Liver (tissue), 9 donors: ENCODE measurements around the gene CFAP77. TPM values are rescaled to one million over a fixed set of nuclear protein-coding genes. Genes with fewer than 3 reads are reported as not detected.

Source experiments
- DNase-seq: peaks from one replicate; pipeline ENCODE4 v3.0.0-alpha.2; 2017; ENCODE audit warnings: low spot score
- H3K27ac ChIP-seq, 2 donors: one replicate each; pipeline ENCODE4 v1.7.0; 2013; ENCODE audit warnings: inconsistent platforms in 2 of 2, low read length in 2 of 2, control low read depth in 1 of 2, low read depth in 1 of 2, mild to moderate bottlenecking in 1 of 2
- H3K27me3 ChIP-seq, 4 donors: one replicate each; pipeline versions ENCODE4 v1.6.1 to v1.7.0; 2013; ENCODE audit warnings: low read length in 3 of 4, inconsistent platforms in 1 of 4, mild to moderate bottlenecking in 1 of 4, moderate library complexity in 1 of 4; ENCODE audit not compliant: control insufficient read depth in 4 of 4, insufficient read depth in 4 of 4
- H3K36me3 ChIP-seq, 4 donors: one replicate each; pipeline versions ENCODE4 v1.6.1 to v1.7.0; 2013; ENCODE audit warnings: low read length in 3 of 4, mild to moderate bottlenecking in 3 of 4, low read depth in 1 of 4, moderate library complexity in 1 of 4; ENCODE audit not compliant: control insufficient read depth in 4 of 4, insufficient read depth in 3 of 4
- H3K4me1 ChIP-seq, 4 donors: one replicate each; pipeline versions ENCODE4 v1.6.1 to v1.7.0; 2013; ENCODE audit warnings: low read length in 3 of 4, mild to moderate bottlenecking in 3 of 4, moderate library complexity in 1 of 4; ENCODE audit not compliant: control insufficient read depth in 4 of 4, insufficient read depth in 4 of 4
- H3K4me3 ChIP-seq, 3 donors: one replicate each; pipeline versions ENCODE4 v1.6.1 to v1.7.0; 2013; ENCODE audit warnings: low read length in 3 of 3, control low read depth in 1 of 3, low read depth in 1 of 3, mild to moderate bottlenecking in 1 of 3
- H3K9ac ChIP-seq, 2 donors: one replicate each; pipeline ENCODE4 v1.7.0; 2013; ENCODE audit warnings: low read length in 2 of 2, mild to moderate bottlenecking in 2 of 2, moderate library complexity in 2 of 2, control low read depth in 1 of 2, low read depth in 1 of 2
- H3K9me3 ChIP-seq, 4 donors: one replicate each; pipeline versions ENCODE4 v1.6.1 to v1.7.0; 2013; ENCODE audit warnings: low read length in 3 of 4; ENCODE audit not compliant: control insufficient read depth in 4 of 4
- FOXA2 ChIP-seq: IDR thresholded peaks from 2 replicates; pipeline ENCODE4 v1.6.1; 2016; ENCODE audit warnings: antibody characterized with exemption
- GABPA ChIP-seq, 2 donors: IDR thresholded peaks in 1 of 2; conservative IDR thresholded peaks in 1 of 2; 2 replicates each; pipeline ENCODE4 v1.6.1; 2016; ENCODE audit warnings: antibody characterized with exemption in 2 of 2, mild to moderate bottlenecking in 1 of 2, moderate library complexity in 1 of 2
- HNF4A ChIP-seq, 2 donors: conservative IDR thresholded peaks; 2 replicates each; pipeline ENCODE4 v1.6.1; 2016; ENCODE audit warnings: antibody characterized with exemption in 2 of 2, mild to moderate bottlenecking in 2 of 2
- HNF4G ChIP-seq: IDR thresholded peaks from 2 replicates; pipeline ENCODE4 v1.6.1; 2016; ENCODE audit warnings: antibody characterized with exemption
- JUND ChIP-seq, 2 donors: IDR thresholded peaks; 2 replicates each; pipeline ENCODE4 v1.6.1; 2016; ENCODE audit warnings: antibody characterized with exemption in 2 of 2
- NR2F2 ChIP-seq: IDR thresholded peaks from 2 replicates; pipeline ENCODE4 v1.6.1; 2016; ENCODE audit warnings: antibody characterized with exemption
- RAD21 ChIP-seq, 2 donors: IDR thresholded peaks; 2 replicates each; pipeline ENCODE4 v1.6.1; 2016; ENCODE audit warnings: antibody characterized with exemption in 2 of 2, mild to moderate bottlenecking in 2 of 2
- RXRA ChIP-seq, 2 donors: IDR thresholded peaks; 2 replicates each; pipeline ENCODE4 v1.6.1; 2017 to 2018; ENCODE audit warnings: antibody characterized with exemption in 2 of 2, mild to moderate bottlenecking in 1 of 2
- TAF1 ChIP-seq: conservative IDR thresholded peaks from 2 replicates; pipeline ENCODE4 v1.6.1; 2016; ENCODE audit warnings: antibody characterized with exemption, mild to moderate bottlenecking
- YY1 ChIP-seq: IDR thresholded peaks from 2 replicates; pipeline ENCODE4 v1.6.1; 2016; ENCODE audit warnings: antibody characterized with exemption, mild to moderate bottlenecking
- WGBS: extraction: QIAGEN DNeasy Blood & Tissue Kit; methylation state at CpG from one replicate; pipeline ENCODE4 v1.1.7; 2013; 5-methylcytosine and 5-hydroxymethylcytosine counted together
- polyA plus RNA-seq, 2 donors: library from polyadenylated mRNA; stranded (reverse) in 1 of 2; unstranded in 1 of 2; fragments of 200-250 nt in 1 of 2; fragments of >200 nt in 1 of 2; fragmentation: Nextera tagmentation in 1 of 2; extraction: Ambion mirVana in 1 of 2; gene quantifications; one replicate each; pipeline versions ENCODE4 v1.2.1 to v1.2.3, GENCODE V29; 2013 to 2015
- total RNA-seq, 2 donors: library from RNA; depleted of rRNA; stranded (reverse); fragments of >200 nt; gene quantifications; one replicate each; pipeline ENCODE4 v1.2.3, GENCODE V29; 2014
- TF ChIP-seq, protein P1 (sequence below): IDR thresholded peaks from 2 replicates; pipeline ENCODE4 v1.6.1; 2016; ENCODE audit warnings: antibody characterized with exemption
- TF ChIP-seq, protein P2 (sequence below): IDR thresholded peaks from 2 replicates; pipeline ENCODE4 v1.6.1; 2016; ENCODE audit warnings: antibody characterized with exemption
- TF ChIP-seq, protein P3 (sequence below): IDR thresholded peaks from 2 replicates; pipeline ENCODE4 v1.6.1; 2016; ENCODE audit warnings: antibody characterized with exemption, mild to moderate bottlenecking
- TF ChIP-seq, protein P4 (sequence below): fragments of 150-350 bp; IDR thresholded peaks from 2 replicates; pipeline ENCODE4 v1.5.1; 2017; ENCODE audit warnings: improper control_type of control experiment, low read depth, low read length; ENCODE audit not compliant: missing input control
- TF ChIP-seq, protein P5 (sequence below): IDR thresholded peaks from 2 replicates; pipeline ENCODE4 v1.6.1; 2016; ENCODE audit warnings: antibody characterized with exemption
- donor health status: healthy.
- donor health status: healthy.
- donor health status: healthy.
- donor health status: healthy.
- donor health status: healthy.

CFAP77 gene
- total and polyA plus RNA-seq, 4 donors, result not detected

DNA sequence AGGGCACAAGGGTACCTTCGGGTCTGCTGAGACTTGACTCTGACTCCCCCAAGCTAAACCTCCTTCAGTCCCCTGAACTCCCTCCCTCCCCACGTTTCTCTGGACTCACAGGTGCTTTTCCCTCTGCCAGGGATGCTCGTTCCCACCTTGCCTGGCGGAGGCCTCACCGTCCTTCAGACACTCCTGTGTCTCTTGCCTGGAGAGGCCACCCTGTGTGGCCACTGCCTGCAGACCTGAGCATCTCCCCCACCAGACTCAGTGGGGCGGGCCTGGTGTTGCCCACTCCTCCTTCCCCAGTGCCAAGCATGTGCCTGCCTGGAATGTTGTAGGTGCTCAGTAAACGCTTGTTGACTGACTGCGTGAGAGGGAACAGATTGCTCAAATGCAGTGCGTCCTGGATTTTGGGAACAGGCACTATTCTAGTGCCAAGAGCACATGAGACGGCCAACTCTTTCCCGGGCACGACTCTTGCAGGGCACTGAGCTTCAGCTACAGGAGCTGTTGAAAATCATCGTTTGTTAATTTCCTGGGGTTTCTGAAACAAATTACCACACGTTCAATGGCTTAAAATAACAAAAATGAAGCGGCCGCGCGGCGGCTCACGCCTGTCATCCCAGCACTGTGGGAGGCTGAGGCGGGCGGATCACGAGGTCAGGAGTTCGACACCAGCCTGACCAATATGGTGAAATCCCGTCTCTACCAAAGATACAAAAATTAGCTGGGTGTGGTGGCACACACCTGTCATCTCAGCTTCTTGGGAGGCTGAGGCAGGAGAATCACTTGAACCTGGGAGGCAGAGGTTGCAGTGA is 101.4 kb downstream of the CFAP77 start:
- Histone ChIP-seq H3K36me3 (no peaks in the 10 kb centered on the region), H3K4me1 (no peaks in the 10 kb centered on the region), H3K27ac (no peak overlapping the region), H3K27me3 (peaks cover 0 to 2% (median 0%) of the 10 kb centered on the region in 4 donors), H3K9ac (no peak overlapping the region), H3K4me3 (no peak overlapping the region), H3K9me3 (no peaks in the 10 kb centered on the region)
- DNase-seq, result no peak
- TF ChIP-seq, protein P1, sequence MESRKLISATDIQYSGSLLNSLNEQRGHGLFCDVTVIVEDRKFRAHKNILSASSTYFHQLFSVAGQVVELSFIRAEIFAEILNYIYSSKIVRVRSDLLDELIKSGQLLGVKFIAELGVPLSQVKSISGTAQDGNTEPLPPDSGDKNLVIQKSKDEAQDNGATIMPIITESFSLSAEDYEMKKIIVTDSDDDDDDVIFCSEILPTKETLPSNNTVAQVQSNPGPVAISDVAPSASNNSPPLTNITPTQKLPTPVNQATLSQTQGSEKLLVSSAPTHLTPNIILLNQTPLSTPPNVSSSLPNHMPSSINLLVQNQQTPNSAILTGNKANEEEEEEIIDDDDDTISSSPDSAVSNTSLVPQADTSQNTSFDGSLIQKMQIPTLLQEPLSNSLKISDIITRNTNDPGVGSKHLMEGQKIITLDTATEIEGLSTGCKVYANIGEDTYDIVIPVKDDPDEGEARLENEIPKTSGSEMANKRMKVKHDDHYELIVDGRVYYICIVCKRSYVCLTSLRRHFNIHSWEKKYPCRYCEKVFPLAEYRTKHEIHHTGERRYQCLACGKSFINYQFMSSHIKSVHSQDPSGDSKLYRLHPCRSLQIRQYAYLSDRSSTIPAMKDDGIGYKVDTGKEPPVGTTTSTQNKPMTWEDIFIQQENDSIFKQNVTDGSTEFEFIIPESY, result no peak
- TF ChIP-seq YY1, result no peak
- TF ChIP-seq, protein P2, sequence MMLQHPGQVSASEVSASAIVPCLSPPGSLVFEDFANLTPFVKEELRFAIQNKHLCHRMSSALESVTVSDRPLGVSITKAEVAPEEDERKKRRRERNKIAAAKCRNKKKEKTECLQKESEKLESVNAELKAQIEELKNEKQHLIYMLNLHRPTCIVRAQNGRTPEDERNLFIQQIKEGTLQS, result no peak
- TF ChIP-seq RAD21 (IDR thresholded peaks at IDR 0.05), result no peak
- TF ChIP-seq JUND (IDR thresholded peaks at IDR 0.05), result no peak
- no peak for TF ChIP-seq RXRA (IDR thresholded peaks at IDR 0.05)
- TF ChIP-seq HNF4A (conservative IDR thresholded peaks at IDR 0.05), result no peak
- TF ChIP-seq, protein P3, sequence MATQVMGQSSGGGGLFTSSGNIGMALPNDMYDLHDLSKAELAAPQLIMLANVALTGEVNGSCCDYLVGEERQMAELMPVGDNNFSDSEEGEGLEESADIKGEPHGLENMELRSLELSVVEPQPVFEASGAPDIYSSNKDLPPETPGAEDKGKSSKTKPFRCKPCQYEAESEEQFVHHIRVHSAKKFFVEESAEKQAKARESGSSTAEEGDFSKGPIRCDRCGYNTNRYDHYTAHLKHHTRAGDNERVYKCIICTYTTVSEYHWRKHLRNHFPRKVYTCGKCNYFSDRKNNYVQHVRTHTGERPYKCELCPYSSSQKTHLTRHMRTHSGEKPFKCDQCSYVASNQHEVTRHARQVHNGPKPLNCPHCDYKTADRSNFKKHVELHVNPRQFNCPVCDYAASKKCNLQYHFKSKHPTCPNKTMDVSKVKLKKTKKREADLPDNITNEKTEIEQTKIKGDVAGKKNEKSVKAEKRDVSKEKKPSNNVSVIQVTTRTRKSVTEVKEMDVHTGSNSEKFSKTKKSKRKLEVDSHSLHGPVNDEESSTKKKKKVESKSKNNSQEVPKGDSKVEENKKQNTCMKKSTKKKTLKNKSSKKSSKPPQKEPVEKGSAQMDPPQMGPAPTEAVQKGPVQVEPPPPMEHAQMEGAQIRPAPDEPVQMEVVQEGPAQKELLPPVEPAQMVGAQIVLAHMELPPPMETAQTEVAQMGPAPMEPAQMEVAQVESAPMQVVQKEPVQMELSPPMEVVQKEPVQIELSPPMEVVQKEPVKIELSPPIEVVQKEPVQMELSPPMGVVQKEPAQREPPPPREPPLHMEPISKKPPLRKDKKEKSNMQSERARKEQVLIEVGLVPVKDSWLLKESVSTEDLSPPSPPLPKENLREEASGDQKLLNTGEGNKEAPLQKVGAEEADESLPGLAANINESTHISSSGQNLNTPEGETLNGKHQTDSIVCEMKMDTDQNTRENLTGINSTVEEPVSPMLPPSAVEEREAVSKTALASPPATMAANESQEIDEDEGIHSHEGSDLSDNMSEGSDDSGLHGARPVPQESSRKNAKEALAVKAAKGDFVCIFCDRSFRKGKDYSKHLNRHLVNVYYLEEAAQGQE, result no peak
- no peak for TF ChIP-seq GABPA (IDR thresholded peaks at IDR 0.05 in 1 of 2, conservative IDR thresholded peaks at IDR 0.05 in 1 of 2)
- TF ChIP-seq, protein P4, sequence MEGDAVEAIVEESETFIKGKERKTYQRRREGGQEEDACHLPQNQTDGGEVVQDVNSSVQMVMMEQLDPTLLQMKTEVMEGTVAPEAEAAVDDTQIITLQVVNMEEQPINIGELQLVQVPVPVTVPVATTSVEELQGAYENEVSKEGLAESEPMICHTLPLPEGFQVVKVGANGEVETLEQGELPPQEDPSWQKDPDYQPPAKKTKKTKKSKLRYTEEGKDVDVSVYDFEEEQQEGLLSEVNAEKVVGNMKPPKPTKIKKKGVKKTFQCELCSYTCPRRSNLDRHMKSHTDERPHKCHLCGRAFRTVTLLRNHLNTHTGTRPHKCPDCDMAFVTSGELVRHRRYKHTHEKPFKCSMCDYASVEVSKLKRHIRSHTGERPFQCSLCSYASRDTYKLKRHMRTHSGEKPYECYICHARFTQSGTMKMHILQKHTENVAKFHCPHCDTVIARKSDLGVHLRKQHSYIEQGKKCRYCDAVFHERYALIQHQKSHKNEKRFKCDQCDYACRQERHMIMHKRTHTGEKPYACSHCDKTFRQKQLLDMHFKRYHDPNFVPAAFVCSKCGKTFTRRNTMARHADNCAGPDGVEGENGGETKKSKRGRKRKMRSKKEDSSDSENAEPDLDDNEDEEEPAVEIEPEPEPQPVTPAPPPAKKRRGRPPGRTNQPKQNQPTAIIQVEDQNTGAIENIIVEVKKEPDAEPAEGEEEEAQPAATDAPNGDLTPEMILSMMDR, result no peak
- TF ChIP-seq HNF4G, result no peak
- TF ChIP-seq NR2F2, result no peak
- TF ChIP-seq FOXA2, result no peak
- TF ChIP-seq TAF1, result no peak
- WGBS, result 85% methylated on average over 25 of the region's 25 CpGs

DNA sequence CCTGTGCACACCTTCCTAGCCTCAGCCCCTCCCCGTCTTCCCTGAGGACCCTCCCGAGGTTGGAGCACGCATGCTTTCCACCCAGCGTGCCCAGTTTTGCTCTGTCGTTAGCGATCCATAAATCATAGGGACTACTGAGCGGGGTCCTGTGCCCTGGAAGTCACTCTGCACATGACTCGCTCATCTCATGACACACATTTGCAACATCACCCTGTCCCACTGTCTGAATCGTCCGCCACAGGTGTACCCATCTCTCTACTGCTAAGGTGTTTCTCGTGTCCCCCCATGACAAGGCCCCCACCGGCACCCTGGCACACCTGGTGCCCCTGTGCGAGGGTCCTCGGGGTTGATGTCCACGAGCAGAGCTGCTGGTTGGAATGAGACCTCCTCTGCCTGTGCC is 103.4 kb downstream of the CFAP77 start:
- H3K27ac ChIP-seq, result no peak overlapping the region
- WGBS, result 78% methylated on average over 15 of the region's 15 CpGs
- peaks cover 0 to 11% (median 1%) of the 10 kb centered on the region in 4 donors for H3K27me3 ChIP-seq
- no peak overlapping the region for H3K4me3 ChIP-seq
- no peak overlapping the region for H3K9ac ChIP-seq
- no peaks in the 10 kb centered on the region for H3K4me1 ChIP-seq
- no peak for DNase-seq
- no peaks in the 10 kb centered on the region for H3K9me3 ChIP-seq
- no peak for TF ChIP-seq RXRA (IDR thresholded peaks at IDR 0.05)
- TF ChIP-seq, protein P5, sequence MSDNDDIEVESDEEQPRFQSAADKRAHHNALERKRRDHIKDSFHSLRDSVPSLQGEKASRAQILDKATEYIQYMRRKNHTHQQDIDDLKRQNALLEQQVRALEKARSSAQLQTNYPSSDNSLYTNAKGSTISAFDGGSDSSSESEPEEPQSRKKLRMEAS, result no peak
- H3K36me3 ChIP-seq, result no peaks in the 10 kb centered on the region
